Parathyroid adenoma (tissue), 2 donors: ENCODE results near the gene ATP6V0B.

ENCODE experiments used
- H2AFZ ChIP-seq: fragments of 300-600 bp; sonication (generic); one replicate; pipeline ENCODE4 v1.7.0; 2017; ENCODE audit warnings: antibody characterized with exemption, mild to moderate bottlenecking
- H3K27ac ChIP-seq: fragments of 300-600 bp; sonication (generic); one replicate; pipeline ENCODE4 v1.7.0; 2017
- H3K27me3 ChIP-seq: fragments of 300-600 bp; sonication (generic); one replicate; pipeline ENCODE4 v1.7.0; 2017; ENCODE audit warnings: low read length; ENCODE audit not compliant: control insufficient read depth, insufficient read depth
- H3K36me3 ChIP-seq: fragments of 300-600 bp; sonication (generic); one replicate; pipeline ENCODE4 v1.7.0; 2017; ENCODE audit warnings: low read length; ENCODE audit not compliant: control insufficient read depth, insufficient read depth
- H3K4me1 ChIP-seq: fragments of 300-600 bp; sonication (generic); one replicate; pipeline ENCODE4 v1.7.0; 2017; ENCODE audit warnings: control low read depth
- H3K4me2 ChIP-seq: fragments of 300-600 bp; sonication (generic); one replicate; pipeline ENCODE4 v1.7.0; 2017; ENCODE audit warnings: low read length
- H3K4me3 ChIP-seq: fragments of 300-600 bp; sonication (generic); one replicate; pipeline ENCODE4 v1.7.0; 2017; ENCODE audit warnings: low read depth, low read length
- H3K79me2 ChIP-seq: fragments of 300-600 bp; sonication (generic); one replicate; pipeline ENCODE4 v1.7.0; 2017; ENCODE audit warnings: control low read depth
- H3K9ac ChIP-seq: fragments of 300-600 bp; sonication (generic); one replicate; pipeline ENCODE4 v1.7.0; 2017; ENCODE audit warnings: mild to moderate bottlenecking
- H3K9me3 ChIP-seq: fragments of 300-600 bp; sonication (generic); one replicate; pipeline ENCODE4 v1.7.0; 2017; ENCODE audit warnings: low read length; ENCODE audit not compliant: control insufficient read depth
- TF ChIP-seq, protein P1 (sequence below): fragments of 300-600 bp; sonication (generic); IDR thresholded peaks from one replicate; pipeline ENCODE4 v1.7.0; 2017; ENCODE audit warnings: antibody characterized with exemption, mild to moderate bottlenecking
- donor health status: primary hyperparathyroidism.

ATP6V0B gene

DNA sequence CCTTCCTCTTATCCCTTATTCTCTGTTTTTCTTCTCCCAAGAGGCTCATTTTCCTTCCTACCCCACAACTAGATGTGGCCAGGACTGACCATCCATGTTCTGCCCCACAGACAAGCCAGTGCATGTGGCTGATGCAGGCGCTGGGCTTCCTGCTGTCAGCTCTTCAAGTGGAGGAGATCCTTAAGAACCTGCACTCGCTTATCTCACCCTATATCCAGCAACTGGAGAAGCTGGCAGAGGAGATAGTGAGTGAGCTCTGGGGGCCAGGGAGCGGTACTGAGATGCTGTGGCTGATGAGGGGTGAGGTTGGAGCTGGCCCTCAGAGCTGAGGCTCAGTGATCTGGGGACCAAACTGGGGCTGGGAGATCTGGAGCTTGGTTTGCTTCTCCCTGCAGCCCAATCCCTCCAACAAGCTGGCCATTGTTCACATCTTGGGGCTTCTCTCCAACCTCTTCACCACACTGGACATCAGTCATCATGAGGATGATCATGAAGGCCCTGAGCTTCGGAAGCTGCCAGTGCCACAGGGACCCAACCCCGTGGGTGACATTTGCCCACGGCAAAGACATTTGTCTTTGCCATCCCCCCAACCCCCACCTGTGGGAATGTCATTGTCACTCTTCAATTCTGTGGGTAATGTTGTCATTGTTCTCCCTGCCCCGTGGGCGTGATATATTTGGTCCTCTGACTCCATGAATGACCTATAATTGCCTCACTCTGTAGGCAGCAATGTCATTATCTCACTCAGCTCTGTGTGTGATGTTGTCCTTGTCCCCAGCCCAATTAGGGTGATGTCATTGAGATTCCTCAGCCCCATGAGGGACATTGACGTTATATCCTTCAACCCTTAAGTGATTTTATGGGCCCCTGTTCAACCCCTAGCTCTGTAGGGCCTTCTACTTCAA is 16.2 kb upstream of the ATP6V0B start:
- Histone ChIP-seq H3K9ac (no peak overlapping the region), H3K79me2 (no peaks in the 10 kb centered on the region), H2AFZ (no peak overlapping the region), H3K9me3 (no peaks in the 10 kb centered on the region), H3K4me1 (no peaks in the 10 kb centered on the region), H3K36me3 (no peaks in the 10 kb centered on the region), H3K4me2 (no peak overlapping the region), H3K27me3 (no peaks in the 10 kb centered on the region), H3K4me3 (no peak overlapping the region), H3K27ac (no peak overlapping the region)
- TF ChIP-seq, protein P1, sequence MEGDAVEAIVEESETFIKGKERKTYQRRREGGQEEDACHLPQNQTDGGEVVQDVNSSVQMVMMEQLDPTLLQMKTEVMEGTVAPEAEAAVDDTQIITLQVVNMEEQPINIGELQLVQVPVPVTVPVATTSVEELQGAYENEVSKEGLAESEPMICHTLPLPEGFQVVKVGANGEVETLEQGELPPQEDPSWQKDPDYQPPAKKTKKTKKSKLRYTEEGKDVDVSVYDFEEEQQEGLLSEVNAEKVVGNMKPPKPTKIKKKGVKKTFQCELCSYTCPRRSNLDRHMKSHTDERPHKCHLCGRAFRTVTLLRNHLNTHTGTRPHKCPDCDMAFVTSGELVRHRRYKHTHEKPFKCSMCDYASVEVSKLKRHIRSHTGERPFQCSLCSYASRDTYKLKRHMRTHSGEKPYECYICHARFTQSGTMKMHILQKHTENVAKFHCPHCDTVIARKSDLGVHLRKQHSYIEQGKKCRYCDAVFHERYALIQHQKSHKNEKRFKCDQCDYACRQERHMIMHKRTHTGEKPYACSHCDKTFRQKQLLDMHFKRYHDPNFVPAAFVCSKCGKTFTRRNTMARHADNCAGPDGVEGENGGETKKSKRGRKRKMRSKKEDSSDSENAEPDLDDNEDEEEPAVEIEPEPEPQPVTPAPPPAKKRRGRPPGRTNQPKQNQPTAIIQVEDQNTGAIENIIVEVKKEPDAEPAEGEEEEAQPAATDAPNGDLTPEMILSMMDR, result no peak

DNA sequence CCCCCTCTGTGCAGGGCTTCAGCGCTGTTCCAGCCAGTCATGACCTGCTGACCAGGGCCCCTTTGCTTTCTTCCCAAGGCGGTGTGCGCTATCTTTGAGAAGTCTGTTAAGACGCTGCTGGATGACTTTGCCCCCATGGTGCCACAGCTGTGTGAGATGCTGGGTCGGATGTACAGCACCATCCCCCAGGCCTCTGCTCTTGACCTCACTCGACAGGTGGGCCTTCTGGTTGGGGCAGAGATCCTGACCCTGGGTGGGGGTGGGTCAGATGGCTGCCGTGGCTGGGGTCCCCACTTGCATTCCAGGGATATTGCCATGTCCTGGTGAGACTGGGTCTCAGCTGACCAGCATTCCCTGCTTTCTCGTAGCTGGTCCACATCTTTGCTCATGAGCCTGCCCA is 14.0 kb upstream of the ATP6V0B start:
- Histone ChIP-seq H3K27ac (no peak overlapping the region), H3K9me3 (no peaks in the 10 kb centered on the region), H3K4me1 (no peaks in the 10 kb centered on the region), H2AFZ (no peak overlapping the region), H3K4me3 (no peak overlapping the region), H3K36me3 (no peaks in the 10 kb centered on the region), H3K27me3 (no peaks in the 10 kb centered on the region), H3K4me2 (no peak overlapping the region), H3K9ac (no peak overlapping the region), H3K79me2 (no peaks in the 10 kb centered on the region)
- TF ChIP-seq, protein P1, result no peak

DNA sequence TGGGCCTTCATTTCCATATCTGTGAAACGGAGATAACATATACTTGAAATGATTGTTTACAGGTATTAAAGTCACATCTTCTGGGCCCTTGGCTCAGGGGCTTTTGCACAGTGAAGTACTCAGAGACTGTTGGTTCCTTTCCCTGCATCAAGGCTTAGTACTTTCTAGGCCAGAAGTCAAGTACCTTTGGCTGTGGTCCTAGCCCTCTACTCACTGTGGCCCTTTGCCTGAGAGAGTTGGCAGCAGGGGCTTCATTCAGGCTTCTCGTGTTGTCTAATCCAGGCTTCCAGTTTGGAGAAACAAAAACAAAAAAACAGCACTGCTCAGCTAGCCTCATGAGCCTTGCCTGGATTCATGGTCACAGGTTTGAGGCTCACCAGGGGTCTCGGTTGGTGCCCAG is 13.1 kb upstream of the ATP6V0B start:
- no peak overlapping the region for H3K4me2 ChIP-seq
- H3K27me3 ChIP-seq, result no peaks in the 10 kb centered on the region
- TF ChIP-seq, protein P1, result no peak
- no peaks in the 10 kb centered on the region for H3K4me1 ChIP-seq
- H3K4me3 ChIP-seq, result no peak overlapping the region
- H3K27ac ChIP-seq, result no peak overlapping the region
- no peaks in the 10 kb centered on the region for H3K79me2 ChIP-seq
- H3K9ac ChIP-seq, result no peak overlapping the region
- H3K9me3 ChIP-seq, result no peaks in the 10 kb centered on the region
- no peaks in the 10 kb centered on the region for H3K36me3 ChIP-seq
- H2AFZ ChIP-seq, result no peak overlapping the region

DNA sequence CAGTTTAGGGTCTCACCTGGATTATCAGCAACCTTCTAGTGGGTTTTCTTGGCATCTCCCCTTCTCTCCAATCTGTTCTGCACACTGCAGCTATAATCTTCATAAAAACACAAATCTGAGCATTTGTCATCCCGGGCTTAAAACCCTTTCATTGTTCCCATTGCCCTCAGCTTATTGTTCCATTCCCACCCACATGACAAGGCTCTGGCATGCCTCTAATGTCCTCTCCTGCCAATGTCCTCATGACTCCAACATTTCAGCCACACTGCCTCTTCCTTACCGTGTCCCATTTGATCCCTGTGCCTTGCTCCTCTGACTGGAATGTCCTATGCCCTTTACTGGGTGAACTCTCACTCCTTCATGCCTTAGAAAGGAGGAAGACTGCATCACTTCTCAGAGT is 12.4 kb upstream of the ATP6V0B start:
- Histone ChIP-seq H3K9me3 (no peaks in the 10 kb centered on the region), H3K36me3 (no peaks in the 10 kb centered on the region), H2AFZ (no peak overlapping the region), H3K9ac (no peak overlapping the region), H3K79me2 (no peaks in the 10 kb centered on the region), H3K4me1 (no peaks in the 10 kb centered on the region), H3K4me2 (no peak overlapping the region), H3K27ac (no peak overlapping the region), H3K27me3 (no peaks in the 10 kb centered on the region), H3K4me3 (no peak overlapping the region)
- TF ChIP-seq, protein P1, result no peak

DNA sequence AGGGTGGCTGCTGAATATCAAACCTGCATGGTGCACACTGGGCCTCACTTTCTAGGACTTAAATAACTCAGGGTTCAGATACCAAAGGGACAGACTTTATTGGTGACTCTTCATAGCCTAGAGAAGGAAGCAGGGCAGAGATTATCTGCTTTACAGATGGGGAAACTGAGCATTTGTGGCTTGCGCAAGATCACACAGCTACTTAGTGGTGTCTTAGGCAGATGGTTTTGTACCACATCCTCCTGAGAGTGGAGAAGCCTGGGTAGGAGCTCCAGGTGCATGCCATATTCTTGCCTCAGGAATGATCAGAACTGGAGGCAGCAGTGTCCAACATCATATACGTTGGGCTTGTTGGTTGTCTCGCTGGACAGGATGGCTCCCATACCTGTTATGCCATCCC is 11.8 kb upstream of the ATP6V0B start:
- H3K4me1 ChIP-seq, result no peaks in the 10 kb centered on the region
- no peak overlapping the region for H3K27ac ChIP-seq
- TF ChIP-seq, protein P1, result no peak
- H3K9ac ChIP-seq, result no peak overlapping the region
- no peak overlapping the region for H3K4me2 ChIP-seq
- no peak overlapping the region for H2AFZ ChIP-seq
- H3K27me3 ChIP-seq, result no peaks in the 10 kb centered on the region
- H3K79me2 ChIP-seq, result no peaks in the 10 kb centered on the region
- H3K4me3 ChIP-seq, result no peak overlapping the region
- no peaks in the 10 kb centered on the region for H3K36me3 ChIP-seq
- H3K9me3 ChIP-seq, result no peaks in the 10 kb centered on the region
